ENCODE results near the gene QDPR.
"Not testable (repeated sequence)": the region's sequence is repeated elsewhere in the genome, so short reads cannot be mapped to it uniquely, and the experiment has no call there.

Gene QDPR

GRCh38 chr4:17489721-17490120 lies 22.2 kb downstream of the QDPR start:
- no peak for DNase-seq

- no peak for DNase-seq
Measured at GRCh38 chr4:17489123-17489522, 22.8 kb downstream of the QDPR start.

GRCh38 chr4:17482716-17483115 lies 29.2 kb downstream of the QDPR start:
- DNase-seq = no peak

- no peak for DNase-seq
Measured at GRCh38 chr4:17480955-17481354, 30.9 kb downstream of the QDPR start.

GRCh38 chr4:17480210-17480927 lies 31.5 kb downstream of the QDPR start:
- DNase-seq = no peak

- no peak for DNase-seq
Measured at GRCh38 chr4:17477774-17478472, 34.0 kb downstream of the QDPR start.

GRCh38 chr4:17476853-17477252 lies 35.0 kb downstream of the QDPR start:
- no peak for DNase-seq

- no peak for DNase-seq
Measured at GRCh38 chr4:17475481-17475880, 36.4 kb downstream of the QDPR start.

- DNase-seq = no peak
Measured at GRCh38 chr4:17469931-17470674, 41.8 kb downstream of the QDPR start.

GRCh38 chr4:17468619-17469221 lies 43.2 kb downstream of the QDPR start:
- no peak for DNase-seq

- DNase-seq = no peak
Measured at GRCh38 chr4:17463606-17464005, 48.3 kb downstream of the QDPR start.

GRCh38 chr4:17450269-17450804 lies 61.6 kb downstream of the QDPR start:
- DNase-seq = no peak

GRCh38 chr4:17448689-17449088 lies 63.2 kb downstream of the QDPR start:
- DNase-seq = no peak

GRCh38 chr4:17447675-17448298 lies 64.1 kb downstream of the QDPR start:
- DNase-seq = peak; percentile 43

GRCh38 chr4:17447056-17447455 lies 64.8 kb downstream of the QDPR start:
- DNase-seq = no peak

GRCh38 chr4:17442477-17442876 lies 69.4 kb downstream of the QDPR start:
- not testable (repeated sequence) for DNase-seq

- DNase-seq = no peak
Measured at GRCh38 chr4:17437396-17437795, 74.5 kb downstream of the QDPR start.

- DNase-seq = no peak
Measured at GRCh38 chr4:17436750-17437090, 75.2 kb downstream of the QDPR start.

Data from central memory CD4-positive, alpha-beta T cell (primary cell).